Stimulated activated CD4-positive, alpha-beta T cell treated with anti-CD3 and anti-CD28 coated beads, Interleukin-4, amount 100 ng/mL, for 48 hours (primary cell): ENCODE measurements around the gene DNER.
"Not testable (repeated sequence)": the region's sequence is repeated elsewhere in the genome, so short reads cannot be mapped to it uniquely, and the experiment has no call there.

ENCODE experiments used
- DNase-seq, 2 donors: peaks; one replicate each; pipeline ENCODE4 v3.0.0-alpha.2; 2020; ENCODE audit warnings: low read depth in 2 of 2

The DNER gene

GRCh38 chr2:229714080-229714735 is at the start of gene DNER:
TSS of gene DNER (minus strand) at chr2:229714555. CDS start at chr2:229714423, 132 bp downstream.
- peak; percentile 28 to 46 for DNase-seq

- no peak for DNase-seq
Measured at GRCh38 chr2:229761663-229762062, 47.3 kb upstream of the DNER start.

GRCh38 chr2:229757462-229757861 is 43.1 kb upstream of the DNER start:
- not testable (repeated sequence) for DNase-seq

GRCh38 chr2:229752970-229753729 is 38.8 kb upstream of the DNER start:
- DNase-seq = no peak

GRCh38 chr2:229749779-229750178 is 35.4 kb upstream of the DNER start:
- no peak for DNase-seq

GRCh38 chr2:229748950-229749349 is 34.6 kb upstream of the DNER start:
- DNase-seq = no peak

GRCh38 chr2:229742691-229743090 is 28.3 kb upstream of the DNER start:
- DNase-seq = not testable (repeated sequence)

- DNase-seq = no peak
Measured at GRCh38 chr2:229740279-229740678, 25.9 kb upstream of the DNER start.

GRCh38 chr2:229738024-229738625 is 23.8 kb upstream of the DNER start:
- DNase-seq = no peak

- DNase-seq = no peak
Measured at GRCh38 chr2:229734410-229734809, 20.1 kb upstream of the DNER start.

GRCh38 chr2:229733611-229734245 is 19.4 kb upstream of the DNER start:
- DNase-seq = no peak

GRCh38 chr2:229732897-229733296 is 18.5 kb upstream of the DNER start:
- DNase-seq = no peak

- no peak for DNase-seq
Measured at GRCh38 chr2:229731916-229732315, 17.6 kb upstream of the DNER start.

- no peak for DNase-seq
Measured at GRCh38 chr2:229731363-229731762, 17.0 kb upstream of the DNER start.

- DNase-seq = no peak
Measured at GRCh38 chr2:229728370-229728769, 14.0 kb upstream of the DNER start.

GRCh38 chr2:229726643-229727042 is 12.3 kb upstream of the DNER start:
- DNase-seq = no peak

GRCh38 chr2:229725716-229726574 is 11.6 kb upstream of the DNER start:
- no peak for DNase-seq

GRCh38 chr2:229723192-229723591 is 8.8 kb upstream of the DNER start:
- not testable (repeated sequence) for DNase-seq

GRCh38 chr2:229719926-229720647 is 5.7 kb upstream of the DNER start:
- DNase-seq = no peak

GRCh38 chr2:229718057-229718456 is 3.7 kb upstream of the DNER start:
- DNase-seq = no peak
